HepG2 (cell line): Measurements from ENCODE around the gene CAMSAP1. TPM values are rescaled to one million over a fixed set of nuclear protein-coding genes. Genes with fewer than 3 reads are reported as not detected.

Experiments used
- ATAC-seq: fragments of 200-7000 bp; cut with Tn5 transposase; 3 replicates; pipeline ENCODE4 v1.9.1; 2020; ENCODE audit warnings: mild to moderate bottlenecking, moderate library complexity
- BruUV-seq: library from RNA; stranded (reverse); fragments of 400-500 nt; replicated peaks from 2 replicates; lab custom pipeline; 2021; lab: Mats Ljungman, UMichigan
- CTCF ChIA-PET: fragments of 300-600 bp; formaldehyde crosslinking; extraction: SDS; loops from one replicate; lab custom pipeline; 2021; ENCODE audit warnings: low total read pairs, inconsistent platforms, low intra/inter-chr PET ratio; lab: Yijun Ruan, JAX
- POLR2A ChIA-PET: fragments of 350-600 bp; sonication (Branson Sonifier 250); formaldehyde crosslinking; loops from one replicate; lab custom pipeline; 2020; ENCODE audit warnings: antibody characterized with exemption, inconsistent platforms; lab: Yijun Ruan, JAX
- DNase-seq: peaks from one replicate; pipeline ENCODE4 v3.0.0-alpha.2; 2015; ENCODE audit warnings: low spot score
- FAIRE-seq: peaks from 3 replicates; lab custom pipeline; 2011; peaks lifted over from hg19 to GRCh38; lab: Jason Lieb, UNC
- H2AFZ ChIP-seq: one replicate; pipeline ENCODE4 v1.6.1; 2011; ENCODE audit warnings: low read length, inconsistent platforms
- H3K27ac ChIP-seq: fragments of 300-600 bp; 3 replicates; pipeline ENCODE4 v1.8.0; 2011; ENCODE audit warnings: mixed run types, mild to moderate bottlenecking, mixed read lengths, low read length, inconsistent platforms; ENCODE audit not compliant: insufficient read depth; ENCODE audit errors: extremely low read length
- H3K27me3 ChIP-seq, 2 experiments: fragments of 200-600 bp in 1 of 2; 2 replicates in 1 of 2; 3 replicates in 1 of 2; pipeline versions ENCODE4 v1.6.0 to v1.8.0; 2011; ENCODE audit warnings: low read length in 2 of 2, mild to moderate bottlenecking in 2 of 2, moderate library complexity in 2 of 2, inconsistent platforms in 1 of 2; ENCODE audit not compliant: insufficient read depth in 2 of 2, control insufficient read depth in 1 of 2
- H3K36me3 ChIP-seq, 2 experiments: fragments of 200-600 bp in 1 of 2; replicated peaks in 1 of 2; 2 replicates in 1 of 2; 3 replicates in 1 of 2; pipeline versions ENCODE4 v1.5.1 to v1.8.0; 2011; ENCODE audit warnings: low read length in 2 of 2, inconsistent platforms in 1 of 2; ENCODE audit not compliant: insufficient read depth in 2 of 2, control insufficient read depth in 1 of 2
- H3K4me1 ChIP-seq: 2 replicates; pipeline ENCODE4 v1.5.1; 2012; ENCODE audit warnings: low read length, inconsistent platforms; ENCODE audit not compliant: insufficient read depth
- H3K4me2 ChIP-seq: 2 replicates; pipeline ENCODE4 v1.6.0; 2011; ENCODE audit warnings: low read depth, low read length, inconsistent platforms
- H3K4me3 ChIP-seq, 3 experiments: fragments of 200-600 bp in 1 of 3; sonication (generic), shearing (Covaris generic) in 1 of 3; replicated peaks in 1 of 3; 2 replicates each; pipeline ENCODE4 v1.5.1; 2011 to 2016; ENCODE audit warnings: low read length in 3 of 3, inconsistent platforms in 2 of 3, low read depth in 2 of 3, mild to moderate bottlenecking in 2 of 3, control low read depth in 1 of 3, mixed read lengths in 1 of 3; ENCODE audit not compliant: insufficient read depth in 1 of 3
- H3K79me2 ChIP-seq: one replicate; pipeline ENCODE4 v1.6.1; 2011; ENCODE audit warnings: low read length, inconsistent platforms; ENCODE audit not compliant: insufficient read depth
- H3K9ac ChIP-seq: 2 replicates; pipeline ENCODE4 v1.6.0; 2011; ENCODE audit warnings: mild to moderate bottlenecking, low read depth, low read length, inconsistent platforms; ENCODE audit not compliant: insufficient read depth
- H3K9me3 ChIP-seq: 2 replicates; pipeline ENCODE4 v1.5.1; 2012; ENCODE audit warnings: mild to moderate bottlenecking, low read length
- H4K20me1 ChIP-seq: 2 replicates; pipeline ENCODE4 v1.6.0; 2011; ENCODE audit warnings: inconsistent platforms, mild to moderate bottlenecking, low read length, moderate library complexity; ENCODE audit not compliant: insufficient read depth
- ATF2 ChIP-seq: sonication (generic); formaldehyde crosslinking; IDR thresholded peaks from 2 replicates; pipeline ENCODE4 v1.4.0; 2020; ENCODE audit warnings: missing genetic modification reagents
- CREM ChIP-seq, 2 experiments: sonication (generic) in 1 of 2; formaldehyde crosslinking in 1 of 2; IDR thresholded peaks; 2 replicates each; pipeline versions ENCODE4 v1.4.0 to v1.6.1; 2016 to 2020; ENCODE audit warnings: antibody characterized with exemption in 1 of 2, mild to moderate bottlenecking in 1 of 2, missing genetic modification reagents in 1 of 2
- DPF2 ChIP-seq: sonication (generic); formaldehyde crosslinking; IDR thresholded peaks from 2 replicates; pipeline ENCODE4 v1.4.0; 2020; ENCODE audit warnings: mild to moderate bottlenecking, low read depth, missing genetic modification reagents, borderline replicate concordance
- HNF1B ChIP-seq: sonication (generic); formaldehyde crosslinking; IDR thresholded peaks from 2 replicates; pipeline ENCODE4 v1.5.1; 2020; ENCODE audit warnings: mild to moderate bottlenecking, moderate library complexity, missing genetic modification reagents
- NBN ChIP-seq: fragments of 450-650 bp; conservative IDR thresholded peaks from 2 replicates; pipeline ENCODE4 v1.6.1; 2017
- NR0B2 ChIP-seq: sonication (generic); formaldehyde crosslinking; IDR thresholded peaks from 2 replicates; pipeline ENCODE4 v1.4.0; 2020; ENCODE audit warnings: mild to moderate bottlenecking, missing genetic modification reagents
- PHF21A ChIP-seq: sonication (generic); formaldehyde crosslinking; IDR thresholded peaks from 2 replicates; pipeline ENCODE4 v1.5.0; 2020; ENCODE audit warnings: mild to moderate bottlenecking, missing genetic modification reagents
- PRPF4 ChIP-seq: fragments of 200-400 bp; formaldehyde crosslinking; IDR thresholded peaks from 2 replicates; pipeline ENCODE4 v1.6.1; 2016; ENCODE audit warnings: low read length, low read depth; ENCODE audit not compliant: poor library complexity, severe bottlenecking
- RBFOX2 ChIP-seq: fragments of 200-400 bp; formaldehyde crosslinking; IDR thresholded peaks from 2 replicates; pipeline ENCODE4 v1.6.1; 2017; ENCODE audit warnings: low read depth, mild to moderate bottlenecking, low read length
- RORA ChIP-seq: sonication (generic); formaldehyde crosslinking; IDR thresholded peaks from 2 replicates; pipeline ENCODE4 v1.5.0; 2020; ENCODE audit warnings: mild to moderate bottlenecking, missing genetic modification reagents, moderate library complexity
- SSRP1 ChIP-seq: IDR thresholded peaks from 2 replicates; pipeline ENCODE4 v1.6.1; 2016; ENCODE audit warnings: control low read depth
- TIGD3 ChIP-seq: sonication (generic); formaldehyde crosslinking; IDR thresholded peaks from 2 replicates; pipeline ENCODE4 v1.5.1; 2020; ENCODE audit warnings: mild to moderate bottlenecking, missing genetic modification reagents, borderline replicate concordance
- ZBTB42 ChIP-seq: sonication (generic); formaldehyde crosslinking; IDR thresholded peaks from 2 replicates; pipeline ENCODE4 v1.5.0; 2020; ENCODE audit warnings: mild to moderate bottlenecking, missing genetic modification reagents
- ZFYVE20 ChIP-seq: sonication (generic); formaldehyde crosslinking; IDR thresholded peaks from 2 replicates; pipeline ENCODE4 v1.8.0; 2023; ENCODE audit warnings: low read depth, mild to moderate bottlenecking, moderate library complexity, missing genetic modification reagents, borderline replicate concordance
- ZKSCAN5 ChIP-seq: sonication (generic); formaldehyde crosslinking; IDR thresholded peaks from 2 replicates; pipeline ENCODE4 v1.5.1; 2020; ENCODE audit warnings: mild to moderate bottlenecking, missing genetic modification reagents
- ZNF644 ChIP-seq: IDR thresholded peaks from 2 replicates; pipeline ENCODE4 v1.6.1; 2016; ENCODE audit warnings: low read depth
- ZNF674 ChIP-seq: sonication (generic); formaldehyde crosslinking; IDR thresholded peaks from 2 replicates; pipeline ENCODE4 v1.5.0; 2020; ENCODE audit warnings: low read depth, mild to moderate bottlenecking, missing genetic modification reagents
- WGBS: methylation state at CpG from one replicate; pipeline ENCODE4 v1.1.6; 2017; ENCODE audit warnings: low lambda C conversion rate; 5-methylcytosine and 5-hydroxymethylcytosine counted together
- in situ Hi-C: cut with HindIII; loops from 2 replicates; pipeline ENCODE4 v1.10.0; 2017; ENCODE audit warnings: low pct_unique_long_range_greater_than_20kb; ENCODE audit not compliant: extremely low pct_ligation_motif_present
- intact Hi-C: fragments of 100-400 bp; cut with micrococcal nuclease; formaldehyde crosslinking; loops from one replicate; pipeline ENCODE4 v1.10.0; 2022; ENCODE audit not compliant: unreplicated experiment
- polyA plus RNA-seq, 8 experiments: library from polyadenylated mRNA; depleted of rRNA in 3 of 8; stranded (reverse) in 7 of 8; unstranded in 1 of 8; fragments of >200 nt; fragmentation: Illumina TruSeq in 4 of 8; extraction: Trizol in 4 of 8; gene quantifications; 2 replicates each; pipeline versions ENCODE4 v1.2.1 to v1.2.3, GENCODE V29; 2011 to 2016; ENCODE audit warnings: low read depth in 4 of 8, missing spikeins in 1 of 8, mixed read lengths in 1 of 8; ENCODE audit not compliant: insufficient read depth in 1 of 8
- total RNA-seq, 5 experiments: library from RNA; depleted of rRNA; stranded (reverse); fragments of >200 nt; fragmentation: Illumina TruSeq; extraction: Trizol; gene quantifications; 2 replicates each; pipeline ENCODE4 v1.2.3, GENCODE V29; 2016; ENCODE audit warnings: low read depth in 1 of 5

CAMSAP1 gene
- total and polyA plus RNA-seq, 2 of the 13 experiments (the other 11 are each of a cell fraction or from before 2014, with no cell fraction given): 3.8 to 12.4 TPM

GRCh38 chr9:135932656-135933055 is 25.3 kb upstream of the CAMSAP1 start:
- over 99% methylated on average over 18 of the region's 18 CpGs for WGBS
- POLR2A ChIA-PET: no interaction called here

More at GRCh38 chr9:135932656-135933055, 25.3 kb upstream of the CAMSAP1 start:
- Histone ChIP-seq H3K4me1 (no peaks in the 10 kb centered on the region), H3K9me3 (no peaks in the 10 kb centered on the region), H3K36me3 (peaks cover 10 to 38% of the 10 kb centered on the region in 2 experiments), H3K27ac (no peak overlapping the region), H4K20me1 (no peaks in the 10 kb centered on the region), H3K4me3 (no peak overlapping the region), H3K4me2 (no peak overlapping the region), H3K9ac (no peak overlapping the region), H2AFZ (no peak overlapping the region), H3K27me3 (no peaks in the 10 kb centered on the region), H3K79me2 (no peaks in the 10 kb centered on the region)
- ATAC-seq: no peak
- no TSS peak for BruUV-seq
- no peak for DNase-seq
- TF ChIP-seq RBFOX2 (no peak), NR0B2 (CRISPR knock-in tag) (no peak), ATF2 (CRISPR knock-in tag) (no peak), NBN (no peak), CREM (IDR thresholded peaks at IDR 0.05) (no peak), CREM (CRISPR knock-in tag; IDR thresholded peaks at IDR 0.05) (no peak), ZBTB42 (no peak), RORA (no peak), ZNF644 (CRISPR knock-in tag) (no peak), PHF21A (CRISPR knock-in tag) (no peak), ZKSCAN5 (CRISPR knock-in tag) (no peak), DPF2 (no peak), ZFYVE20 (CRISPR knock-in tag) (no peak), ZNF674 (no peak), HNF1B (CRISPR knock-in tag) (no peak), PRPF4 (no peak), SSRP1 (CRISPR knock-in tag) (no peak), TIGD3 (CRISPR knock-in tag) (no peak)
- intact Hi-C loops: no loop called here
- FAIRE-seq: no peak
- in situ Hi-C loops: no loop called here
- CTCF ChIA-PET: no interaction called here
